K562 (cell line): ENCODE data around the gene THAP12.

Experiments
- BCLAF1 ChIP-seq, 2 experiments: fragments of 450-650 bp in 1 of 2; IDR thresholded peaks; 2 replicates each; pipeline ENCODE4 v1.6.1; 2011 to 2017; ENCODE audit warnings: low read depth in 2 of 2, antibody characterized with exemption in 1 of 2, borderline replicate concordance in 1 of 2, low read length in 1 of 2, mild to moderate bottlenecking in 1 of 2, mixed read lengths in 1 of 2; ENCODE audit not compliant: control insufficient read depth in 1 of 2
- HNRNPH1 ChIP-seq: fragments of 200-400 bp; formaldehyde crosslinking; optimal IDR thresholded peaks from 2 replicates; pipeline ENCODE3; 2017; ENCODE audit warnings: low read depth, mild to moderate bottlenecking, low read length, moderate library complexity
- RBM22 ChIP-seq: fragments of 200-400 bp; formaldehyde crosslinking; IDR thresholded peaks from 2 replicates; pipeline ENCODE4 v1.6.1; 2018; ENCODE audit warnings: low read length, low read depth; ENCODE audit not compliant: poor library complexity, severe bottlenecking
- SIN3A ChIP-seq, 2 experiments: fragments of 150-350 bp in 1 of 2; IDR thresholded peaks; 2 replicates each; pipeline ENCODE4 v1.6.1; 2011 to 2016; ENCODE audit warnings: borderline replicate concordance in 2 of 2, low read depth in 2 of 2, low read length in 2 of 2, mild to moderate bottlenecking in 2 of 2, moderate library complexity in 2 of 2; ENCODE audit not compliant: control insufficient read depth in 1 of 2
- U2AF1 ChIP-seq: fragments of 200-400 bp; formaldehyde crosslinking; optimal IDR thresholded peaks from 2 replicates; pipeline ENCODE3; 2017; ENCODE audit warnings: mild to moderate bottlenecking, low read depth, low read length, moderate library complexity
- ZNF584 ChIP-seq: fragments of 200-800 bp; sonication (Bioruptor generic); IDR thresholded peaks from 2 replicates; pipeline ENCODE4 v1.6.1; 2016; ENCODE audit warnings: low read depth, mild to moderate bottlenecking, missing genetic modification characterization, missing compliant biosample characterization
- TF ChIP-seq, protein P1 (sequence below), 3 experiments: IDR thresholded peaks in 2 of 3; conservative IDR thresholded peaks in 1 of 3; 2 replicates each; pipeline ENCODE4 v1.5.1; 2011 to 2012; ENCODE audit warnings: low read length in 3 of 3, mild to moderate bottlenecking in 3 of 3, control low read depth in 2 of 3, improper control_type of control experiment in 1 of 3, inconsistent platforms in 1 of 3, low read depth in 1 of 3, mixed read lengths in 1 of 3, moderate library complexity in 1 of 3; ENCODE audit not compliant: insufficient read depth in 2 of 3

DNA sequence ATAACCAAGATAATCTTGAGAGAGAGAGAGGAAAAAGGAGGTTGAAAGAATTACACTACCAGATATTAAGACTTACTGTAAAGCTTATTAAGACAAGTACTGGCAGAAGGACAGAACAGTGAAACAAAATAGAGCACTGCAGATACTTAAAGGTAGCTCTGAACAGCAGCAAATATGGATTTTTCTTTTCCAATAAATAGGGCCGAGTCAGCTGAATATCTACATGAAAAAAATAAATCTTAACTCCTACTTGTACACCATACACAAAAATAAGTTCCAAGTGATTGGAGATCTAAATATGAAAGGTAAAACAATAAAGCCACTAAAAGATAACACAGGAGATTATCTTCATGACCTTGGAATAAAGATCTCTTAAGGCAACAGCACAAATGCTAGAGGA lies 12.4 kb downstream of the THAP12 start:
- TF ChIP-seq HNRNPH1 (no peak), ZNF584 (CRISPR knock-in tag) (no peak), SIN3A (IDR thresholded peaks at IDR 0.05; ENCODE audit: borderline replicate concordance in 2 of 2, control insufficient read depth in 1 of 2, low read depth in 2 of 2, low read length in 2 of 2) (no peak), U2AF1 (no peak), BCLAF1 (IDR thresholded peaks at IDR 0.05; ENCODE audit: borderline replicate concordance in 1 of 2, control insufficient read depth in 1 of 2, low read depth in 2 of 2, low read length in 1 of 2) (no peak), RBM22 (no peak)
- TF ChIP-seq, protein P1, sequence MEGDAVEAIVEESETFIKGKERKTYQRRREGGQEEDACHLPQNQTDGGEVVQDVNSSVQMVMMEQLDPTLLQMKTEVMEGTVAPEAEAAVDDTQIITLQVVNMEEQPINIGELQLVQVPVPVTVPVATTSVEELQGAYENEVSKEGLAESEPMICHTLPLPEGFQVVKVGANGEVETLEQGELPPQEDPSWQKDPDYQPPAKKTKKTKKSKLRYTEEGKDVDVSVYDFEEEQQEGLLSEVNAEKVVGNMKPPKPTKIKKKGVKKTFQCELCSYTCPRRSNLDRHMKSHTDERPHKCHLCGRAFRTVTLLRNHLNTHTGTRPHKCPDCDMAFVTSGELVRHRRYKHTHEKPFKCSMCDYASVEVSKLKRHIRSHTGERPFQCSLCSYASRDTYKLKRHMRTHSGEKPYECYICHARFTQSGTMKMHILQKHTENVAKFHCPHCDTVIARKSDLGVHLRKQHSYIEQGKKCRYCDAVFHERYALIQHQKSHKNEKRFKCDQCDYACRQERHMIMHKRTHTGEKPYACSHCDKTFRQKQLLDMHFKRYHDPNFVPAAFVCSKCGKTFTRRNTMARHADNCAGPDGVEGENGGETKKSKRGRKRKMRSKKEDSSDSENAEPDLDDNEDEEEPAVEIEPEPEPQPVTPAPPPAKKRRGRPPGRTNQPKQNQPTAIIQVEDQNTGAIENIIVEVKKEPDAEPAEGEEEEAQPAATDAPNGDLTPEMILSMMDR (IDR thresholded peaks at IDR 0.05 in 2 of 3, conservative IDR thresholded peaks at IDR 0.05 in 1 of 3; ENCODE audit: insufficient read depth in 2 of 3, low read depth in 1 of 3, low read length in 3 of 3) = no peak
